ENCODE measurements around the gene SLC30A3.
"Not testable (repeated sequence)": the region's sequence is repeated elsewhere in the genome, so short reads cannot be mapped to it uniquely, and the experiment has no call there.

SLC30A3 gene

GRCh38 chr2:27281855-27282559 lies 19.2 kb upstream of the SLC30A3 start, which contains the start of gene TRIM54:
Gene TRIM54 (plus strand): TSS chr2:27282429. CDS start chr2:27282732, 303 bp downstream.
- no peaks in the 10 kb centered on the region for H3K27me3 ChIP-seq (ENCODE audit: control insufficient read depth, insufficient read depth, low read length)
- H3K36me3 ChIP-seq (ENCODE audit: control insufficient read depth, insufficient read depth, low read length), result no peaks in the 10 kb centered on the region
- H3K9ac ChIP-seq (ENCODE audit: low read length), result no peak within 1 kb of the TSS
- no peak within 1 kb of the TSS for H3K4me3 ChIP-seq (ENCODE audit: low read length)
- H3K27ac ChIP-seq (ENCODE audit: low read depth, low read length), result no peak within 1 kb of the TSS
- H3K4me1 ChIP-seq (ENCODE audit: control insufficient read depth, insufficient read depth, low read length), result peaks cover 3% of the 10 kb centered on the region

GRCh38 chr2:27281442-27281841 lies 18.6 kb upstream of the SLC30A3 start:
- Histone ChIP-seq H3K4me3 (ENCODE audit: low read length) (no peak overlapping the region), H3K4me1 (ENCODE audit: control insufficient read depth, insufficient read depth, low read length) (peaks cover 3% of the 10 kb centered on the region), H3K27ac (ENCODE audit: low read depth, low read length) (no peak overlapping the region), H3K27me3 (ENCODE audit: control insufficient read depth, insufficient read depth, low read length) (no peaks in the 10 kb centered on the region), H3K36me3 (ENCODE audit: control insufficient read depth, insufficient read depth, low read length) (no peaks in the 10 kb centered on the region), H3K9ac (ENCODE audit: low read length) (no peak overlapping the region)

DNA sequence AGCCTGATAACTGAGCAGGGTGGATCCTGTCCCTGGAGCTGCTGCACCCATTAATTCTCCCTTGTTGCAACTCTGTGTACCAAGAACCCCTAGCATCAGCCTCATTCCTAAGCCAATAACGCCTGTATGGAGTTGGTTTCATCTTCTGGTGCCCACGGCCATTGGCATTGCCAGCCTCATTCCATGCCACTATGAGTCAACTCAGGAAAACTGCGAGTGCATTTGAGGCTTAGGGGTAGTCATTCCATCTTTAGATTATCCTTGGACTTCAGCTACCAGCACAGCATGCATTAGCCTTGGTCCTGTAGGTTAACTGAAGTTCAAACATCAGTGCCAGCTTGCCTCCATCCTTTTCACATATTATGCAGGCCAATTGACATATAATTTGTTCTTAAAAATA lies 18.0 kb upstream of the SLC30A3 start:
- Histone ChIP-seq H3K4me1 (ENCODE audit: control insufficient read depth, insufficient read depth, low read length) (peaks cover 3% of the 10 kb centered on the region), H3K4me3 (ENCODE audit: low read length) (no peak overlapping the region), H3K27ac (ENCODE audit: low read depth, low read length) (no peak overlapping the region), H3K36me3 (ENCODE audit: control insufficient read depth, insufficient read depth, low read length) (no peaks in the 10 kb centered on the region), H3K9ac (ENCODE audit: low read length) (no peak overlapping the region), H3K27me3 (ENCODE audit: control insufficient read depth, insufficient read depth, low read length) (no peaks in the 10 kb centered on the region)

GRCh38 chr2:27278010-27278409 lies 15.2 kb upstream of the SLC30A3 start:
- no peak overlapping the region for H3K4me3 ChIP-seq (ENCODE audit: low read length)
- H3K27me3 ChIP-seq (ENCODE audit: control insufficient read depth, insufficient read depth, low read length), result no peaks in the 10 kb centered on the region
- no peak overlapping the region for H3K9ac ChIP-seq (ENCODE audit: low read length)
- no peak overlapping the region for H3K27ac ChIP-seq (ENCODE audit: low read depth, low read length)
- no peaks in the 10 kb centered on the region for H3K36me3 ChIP-seq (ENCODE audit: control insufficient read depth, insufficient read depth, low read length)
- H3K4me1 ChIP-seq (ENCODE audit: control insufficient read depth, insufficient read depth, low read length), result peaks cover 3% of the 10 kb centered on the region

GRCh38 chr2:27275211-27276150 lies 12.6 kb upstream of the SLC30A3 start, which contains the start of gene DNAJC5G:
Gene DNAJC5G (plus strand): TSS chr2:27275433. CDS start chr2:27276729, 1,296 bp downstream.
- Histone ChIP-seq H3K27me3 (ENCODE audit: control insufficient read depth, insufficient read depth, low read length) (no peaks in the 10 kb centered on the region), H3K36me3 (ENCODE audit: control insufficient read depth, insufficient read depth, low read length) (no peaks in the 10 kb centered on the region)

GRCh38 chr2:27272537-27273522 lies 10.0 kb upstream of the SLC30A3 start:
- H3K27ac ChIP-seq (ENCODE audit: low read depth, low read length); H3K4me3 ChIP-seq (ENCODE audit: low read length); H3K27me3 ChIP-seq (ENCODE audit: control insufficient read depth, insufficient read depth, low read length); H3K36me3 ChIP-seq (ENCODE audit: control insufficient read depth, insufficient read depth, low read length); H3K9ac ChIP-seq (ENCODE audit: low read length); H3K4me1 ChIP-seq (ENCODE audit: control insufficient read depth, insufficient read depth, low read length): not testable (repeated sequence)

More at GRCh38 chr2:27275211-27276150, 12.6 kb upstream of the SLC30A3 start, which contains the start of gene DNAJC5G:
- H3K4me1 ChIP-seq (ENCODE audit: control insufficient read depth, insufficient read depth, low read length), result peaks cover 3% of the 10 kb centered on the region
- H3K27ac ChIP-seq (ENCODE audit: low read depth, low read length), result no peak within 1 kb of the TSS
- no peak within 1 kb of the TSS for H3K9ac ChIP-seq (ENCODE audit: low read length)
- no peak within 1 kb of the TSS for H3K4me3 ChIP-seq (ENCODE audit: low read length)

DNA sequence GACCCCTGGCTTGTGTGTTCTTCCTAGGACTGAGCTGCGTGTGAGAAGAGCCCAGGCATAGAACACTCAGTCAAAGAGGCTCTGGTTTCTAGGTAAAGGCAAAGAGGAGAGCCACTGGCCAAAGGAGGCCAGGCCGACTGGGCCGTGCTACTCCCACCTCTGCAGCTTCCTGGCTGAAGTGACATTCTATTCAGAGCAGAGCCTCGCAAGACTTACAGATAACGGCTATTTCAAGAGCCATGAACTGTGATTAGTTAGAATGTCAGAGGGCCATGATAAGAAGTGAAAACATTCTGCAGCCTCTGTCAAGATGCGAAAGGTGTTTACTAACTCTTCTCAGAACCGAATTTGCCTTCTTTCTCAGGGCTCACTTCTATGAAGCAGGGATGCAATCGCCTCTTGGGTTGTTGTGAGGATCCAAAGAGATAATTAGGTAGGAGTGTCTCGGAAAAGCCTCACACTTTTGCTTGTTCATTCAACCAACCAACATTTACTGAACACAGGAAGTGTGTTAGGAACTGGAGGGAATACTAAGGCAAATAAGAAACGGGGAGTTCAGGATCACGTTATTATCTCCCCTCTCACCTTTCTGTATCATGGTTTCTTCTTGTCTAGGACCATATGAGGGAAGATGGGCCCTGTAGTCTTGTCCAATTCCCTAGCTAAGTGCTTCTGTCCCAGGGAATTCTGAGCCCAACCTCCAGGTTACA lies 8.9 kb upstream of the SLC30A3 start:
- no peak overlapping the region for H3K27ac ChIP-seq (ENCODE audit: low read depth, low read length)

DNA sequence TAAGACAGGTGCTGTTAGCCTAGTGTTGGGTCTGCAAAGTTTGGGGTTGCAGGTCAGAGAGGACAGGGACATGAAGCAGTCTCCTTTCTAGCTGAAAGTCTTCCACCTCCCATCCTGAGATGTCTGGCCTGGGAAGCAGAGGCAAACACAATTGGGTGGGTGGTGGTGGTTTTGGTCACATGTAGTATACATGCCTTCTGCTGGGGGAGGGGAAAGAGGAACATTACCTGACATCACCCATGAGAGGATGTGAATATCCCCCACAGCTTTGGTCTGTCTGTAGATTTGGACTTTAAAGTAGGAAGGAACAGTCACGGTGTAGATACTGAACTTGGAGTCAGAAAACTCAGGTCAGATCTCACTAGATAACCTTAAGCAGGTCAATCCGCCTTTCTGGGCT lies 7.8 kb upstream of the SLC30A3 start:
- no peaks in the 10 kb centered on the region for H3K4me1 ChIP-seq (ENCODE audit: control insufficient read depth, insufficient read depth, low read length)
- no peaks in the 10 kb centered on the region for H3K27me3 ChIP-seq (ENCODE audit: control insufficient read depth, insufficient read depth, low read length)
- no peak overlapping the region for H3K4me3 ChIP-seq (ENCODE audit: low read length)
- no peaks in the 10 kb centered on the region for H3K36me3 ChIP-seq (ENCODE audit: control insufficient read depth, insufficient read depth, low read length)
- H3K27ac ChIP-seq (ENCODE audit: low read depth, low read length), result no peak overlapping the region
- no peak overlapping the region for H3K9ac ChIP-seq (ENCODE audit: low read length)

More for the DNA sequence above, 8.9 kb upstream of the SLC30A3 start:
- H3K27me3 ChIP-seq (ENCODE audit: control insufficient read depth, insufficient read depth, low read length), result no peaks in the 10 kb centered on the region
- H3K4me1 ChIP-seq (ENCODE audit: control insufficient read depth, insufficient read depth, low read length), result no peaks in the 10 kb centered on the region
- H3K4me3 ChIP-seq (ENCODE audit: low read length), result no peak overlapping the region
- H3K36me3 ChIP-seq (ENCODE audit: control insufficient read depth, insufficient read depth, low read length), result no peaks in the 10 kb centered on the region
- no peak overlapping the region for H3K9ac ChIP-seq (ENCODE audit: low read length)

DNA sequence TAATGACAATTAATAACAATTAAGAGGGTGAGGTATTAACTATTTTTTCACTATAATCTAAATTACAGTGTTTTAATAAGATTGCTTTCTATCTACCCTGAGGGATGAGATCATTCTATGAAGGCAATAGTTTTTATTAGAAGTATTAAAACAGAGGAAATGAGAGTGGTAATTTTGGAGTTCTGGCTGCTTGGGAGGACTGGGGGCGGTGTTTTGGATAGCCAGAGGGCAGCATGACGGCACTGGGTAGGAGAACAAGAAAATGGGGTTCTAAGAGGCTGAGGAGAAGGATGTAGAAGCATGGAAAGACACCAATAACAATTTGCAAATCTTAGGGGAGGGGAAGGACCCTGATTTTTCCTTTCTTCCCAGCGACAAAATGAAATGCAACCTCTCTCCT lies 7.3 kb upstream of the SLC30A3 start:
- Histone ChIP-seq H3K4me3 (ENCODE audit: low read length) (no peak overlapping the region), H3K4me1 (ENCODE audit: control insufficient read depth, insufficient read depth, low read length) (no peaks in the 10 kb centered on the region), H3K9ac (ENCODE audit: low read length) (no peak overlapping the region), H3K27me3 (ENCODE audit: control insufficient read depth, insufficient read depth, low read length) (no peaks in the 10 kb centered on the region), H3K27ac (ENCODE audit: low read depth, low read length) (no peak overlapping the region), H3K36me3 (ENCODE audit: control insufficient read depth, insufficient read depth, low read length) (no peaks in the 10 kb centered on the region)

- H3K27me3 ChIP-seq (ENCODE audit: control insufficient read depth, insufficient read depth, low read length), result peaks cover 14% of the 10 kb centered on the region
- not testable (repeated sequence) for H3K9ac ChIP-seq (ENCODE audit: low read length); H3K4me1 ChIP-seq (ENCODE audit: control insufficient read depth, insufficient read depth, low read length); H3K4me3 ChIP-seq (ENCODE audit: low read length); H3K36me3 ChIP-seq (ENCODE audit: control insufficient read depth, insufficient read depth, low read length); H3K27ac ChIP-seq (ENCODE audit: low read depth, low read length)
Observed at GRCh38 chr2:27268296-27268695, 5.4 kb upstream of the SLC30A3 start.

DNA sequence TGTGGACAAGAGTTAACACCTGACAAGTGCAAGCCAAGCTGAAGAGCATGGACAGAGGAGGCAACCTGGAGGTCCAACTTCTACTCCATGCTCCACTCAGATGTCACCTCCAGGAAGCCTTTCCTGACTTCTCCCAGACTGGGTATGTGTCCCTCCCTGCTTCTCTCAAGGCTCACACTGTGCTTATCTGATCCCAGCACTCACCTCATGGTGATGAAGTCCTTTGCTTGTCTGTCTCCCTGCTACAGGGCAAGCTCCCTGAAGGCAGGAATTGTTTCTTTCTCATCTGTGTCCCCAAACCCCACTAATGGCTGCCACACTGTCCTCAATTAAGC lies 2.7 kb upstream of the SLC30A3 start:
- no peaks in the 10 kb centered on the region for H3K36me3 ChIP-seq (ENCODE audit: control insufficient read depth, insufficient read depth, low read length)
- no peaks in the 10 kb centered on the region for H3K4me1 ChIP-seq (ENCODE audit: control insufficient read depth, insufficient read depth, low read length)
- H3K4me3 ChIP-seq (ENCODE audit: low read length), result no peak overlapping the region
- H3K27ac ChIP-seq (ENCODE audit: low read depth, low read length), result no peak overlapping the region
- H3K27me3 ChIP-seq (ENCODE audit: control insufficient read depth, insufficient read depth, low read length), result peaks cover 30% of the 10 kb centered on the region
- H3K9ac ChIP-seq (ENCODE audit: low read length), result no peak overlapping the region
